Activated CD4-positive, alpha-beta T cell treated with anti-CD3 and anti-CD28 coated beads, Interleukin-2, Interleukin-4, amounts not matched to agents 100 ng/mL and 50 ng/mL, durations not matched to agents 16 hours and 8 hours (primary cell): Measurements from ENCODE around the gene SMC1A.
"Not testable (repeated sequence)": the region's sequence is repeated elsewhere in the genome, so short reads cannot be mapped to it uniquely, and the experiment has no call there.

Source experiments
- DNase-seq: peaks from one replicate; pipeline ENCODE4 v3.0.0-alpha.2; 2020; ENCODE audit warnings: low spot score

SMC1A gene

DNA sequence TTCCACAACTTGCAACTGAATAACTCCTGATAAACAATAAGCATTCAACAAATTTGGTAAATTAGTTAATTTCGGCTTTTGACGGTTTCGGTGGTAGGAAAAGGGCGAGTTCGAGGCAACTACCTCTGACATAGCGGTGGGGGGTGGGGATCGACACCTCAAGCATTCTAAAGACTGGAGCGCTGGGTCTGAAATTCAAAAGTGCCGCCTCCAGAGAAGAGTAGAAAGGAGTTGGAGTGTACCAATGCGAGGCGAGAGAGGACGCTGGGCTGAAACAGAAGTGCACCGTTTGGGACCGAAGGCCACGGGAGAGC is 725 bp downstream of the SMC1A start:
- no peak for DNase-seq

DNA sequence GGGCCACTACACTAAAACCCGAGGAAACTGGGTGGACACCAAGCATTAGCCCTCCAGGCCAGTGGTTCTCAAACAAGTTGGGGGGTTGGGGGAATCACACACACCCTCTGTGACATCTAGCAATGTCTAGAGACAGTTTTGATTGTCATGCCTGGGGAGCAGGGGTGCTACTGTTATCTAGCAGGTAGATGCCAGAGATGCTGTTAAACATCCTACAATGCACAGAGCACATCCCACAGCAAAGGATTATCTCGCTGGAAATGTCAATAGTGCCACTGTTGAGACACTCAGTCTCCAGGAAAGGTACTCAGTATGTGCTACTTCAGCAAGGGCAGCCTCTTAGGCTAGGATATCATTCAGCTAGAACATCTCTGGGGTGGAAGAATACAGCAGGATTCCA is 1.3 kb downstream of the SMC1A start:
- no peak for DNase-seq

GRCh38 chrX:53420351-53420750 is 2.1 kb downstream of the SMC1A start:
- not testable (repeated sequence) for DNase-seq

DNA sequence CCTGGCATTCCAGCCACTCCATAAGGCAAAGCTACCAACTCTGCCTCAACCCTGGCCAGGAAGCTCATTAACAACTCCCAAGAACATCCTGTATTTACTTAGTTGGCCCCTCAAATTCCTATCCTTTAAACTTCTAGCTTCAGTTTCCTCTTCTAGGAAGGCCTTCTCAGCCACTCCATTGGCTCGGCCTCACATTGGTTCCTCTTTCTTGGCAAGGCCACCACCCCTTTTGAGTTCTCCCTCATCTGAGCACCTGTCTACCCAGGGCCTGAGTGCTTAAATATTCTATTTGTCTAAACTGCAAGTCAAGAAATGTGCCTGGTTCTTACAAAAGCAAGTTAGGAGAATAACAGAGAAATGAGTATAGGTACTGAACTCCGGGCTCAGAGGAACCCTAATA is 10.0 kb downstream of the SMC1A start:
- no peak for DNase-seq

DNA sequence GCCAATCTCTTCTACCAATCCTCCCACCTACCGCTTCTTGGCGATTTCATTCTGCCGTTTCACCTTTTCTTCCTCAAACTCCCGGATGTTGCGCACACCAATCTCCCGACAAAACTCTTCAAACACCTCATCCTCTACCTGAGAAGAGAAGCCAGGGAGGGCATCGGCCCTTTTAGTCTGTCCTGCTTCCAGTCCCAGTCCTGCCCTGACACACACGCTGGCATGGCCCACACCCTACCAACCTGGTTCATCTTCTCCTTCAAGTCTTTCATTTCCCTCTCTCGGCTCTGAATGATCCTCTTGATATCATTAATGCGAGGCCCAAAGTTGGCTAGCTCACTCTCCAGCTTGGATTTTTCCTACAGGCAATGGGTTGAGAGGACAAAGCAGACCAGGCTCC is 18.9 kb downstream of the SMC1A start:
- DNase-seq = no peak

DNA sequence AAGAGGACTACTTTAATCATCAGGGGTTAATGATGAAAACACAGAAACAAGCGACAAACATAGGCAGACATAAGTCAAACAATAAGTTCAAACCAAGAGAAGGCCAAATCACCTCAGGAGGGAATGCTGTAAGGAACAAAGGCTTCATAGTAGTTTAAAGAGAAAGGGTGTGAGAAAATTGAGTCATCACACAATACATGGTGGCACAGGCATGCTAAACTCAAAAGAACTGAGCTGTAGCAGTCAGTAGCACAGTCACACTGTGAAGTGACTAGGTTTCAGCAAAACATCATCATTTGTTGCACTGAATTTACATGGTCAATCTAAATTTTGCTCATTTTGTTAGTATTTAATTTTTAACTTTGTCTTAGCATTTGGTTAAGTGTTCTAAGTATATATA is 24.2 kb downstream of the SMC1A start:
- DNase-seq = no peak

- no peak for DNase-seq
Measured at GRCh38 chrX:53395605-53396298, 26.7 kb downstream of the SMC1A start.

GRCh38 chrX:53383376-53384076 is 38.9 kb downstream of the SMC1A start:
- no peak for DNase-seq

DNA sequence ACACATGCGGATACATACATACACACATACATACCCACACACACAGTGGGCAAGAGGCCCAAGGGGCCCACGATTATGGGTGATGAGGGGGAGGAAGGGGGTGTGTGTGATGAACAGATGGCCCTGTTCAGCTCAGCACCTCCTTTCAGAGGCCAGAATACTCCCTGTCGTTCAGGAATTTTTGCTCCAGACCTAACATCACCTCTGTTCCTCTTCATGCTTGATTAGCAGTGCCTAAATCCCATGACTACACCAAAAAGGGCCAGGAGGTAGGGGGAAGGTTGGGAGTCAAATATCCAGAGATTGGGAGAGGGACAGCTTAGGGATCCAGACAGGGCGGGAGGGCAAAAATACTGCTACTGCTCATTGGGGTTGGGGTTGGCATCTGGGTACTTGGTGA is 42.7 kb downstream of the SMC1A start:
- no peak for DNase-seq

- DNase-seq = no peak
Measured at GRCh38 chrX:53379008-53379710, 43.3 kb downstream of the SMC1A start.

- no peak for DNase-seq
Measured at GRCh38 chrX:53377464-53377863, 45.0 kb downstream of the SMC1A start.

DNA sequence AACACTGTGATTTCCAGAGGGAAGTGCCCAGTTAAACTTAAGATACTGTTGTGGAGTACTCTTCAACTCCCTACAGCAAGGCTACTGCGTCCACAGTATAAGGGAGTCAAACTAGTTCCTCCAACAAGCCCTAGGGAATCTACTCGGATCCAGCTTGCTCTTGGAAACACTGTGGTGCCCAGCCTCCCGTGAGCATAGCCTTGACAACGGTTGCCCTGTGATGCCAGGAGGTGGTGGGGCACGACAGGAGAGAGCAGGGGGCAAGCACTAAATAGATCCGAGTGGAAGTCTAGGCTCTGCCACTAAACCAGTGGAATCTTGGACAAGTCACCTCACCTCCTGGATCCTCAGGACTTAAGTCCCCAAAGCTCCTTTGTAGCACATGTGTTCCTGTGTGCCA is 45.6 kb downstream of the SMC1A start:
- DNase-seq = no peak

GRCh38 chrX:53374923-53375322 is 47.5 kb downstream of the SMC1A start:
- DNase-seq = no peak

- DNase-seq = no peak
Measured at GRCh38 chrX:53374222-53374820, 48.1 kb downstream of the SMC1A start.

DNA sequence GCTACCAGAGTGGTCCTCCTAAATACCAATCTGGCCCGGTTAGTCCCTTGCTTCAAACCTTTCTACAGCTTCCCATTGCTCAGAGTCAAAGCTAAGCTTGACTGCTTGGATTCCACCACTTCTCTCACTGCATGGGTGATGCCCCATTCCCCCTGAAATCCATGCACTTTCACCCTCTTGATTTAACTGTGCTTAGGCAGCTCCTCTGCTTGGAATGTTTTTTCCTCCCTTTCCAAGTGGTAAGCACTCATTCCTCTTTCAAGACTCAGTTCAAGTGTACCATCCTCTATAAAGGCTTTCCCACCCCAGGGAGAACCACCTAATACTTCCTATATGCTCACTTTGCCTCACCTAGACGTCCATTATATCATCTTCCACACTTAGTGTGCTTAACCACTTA is 49.1 kb downstream of the SMC1A start:
- DNase-seq = no peak

GRCh38 chrX:53366454-53366853 is 56.0 kb downstream of the SMC1A start:
- DNase-seq = not testable (repeated sequence)

DNA sequence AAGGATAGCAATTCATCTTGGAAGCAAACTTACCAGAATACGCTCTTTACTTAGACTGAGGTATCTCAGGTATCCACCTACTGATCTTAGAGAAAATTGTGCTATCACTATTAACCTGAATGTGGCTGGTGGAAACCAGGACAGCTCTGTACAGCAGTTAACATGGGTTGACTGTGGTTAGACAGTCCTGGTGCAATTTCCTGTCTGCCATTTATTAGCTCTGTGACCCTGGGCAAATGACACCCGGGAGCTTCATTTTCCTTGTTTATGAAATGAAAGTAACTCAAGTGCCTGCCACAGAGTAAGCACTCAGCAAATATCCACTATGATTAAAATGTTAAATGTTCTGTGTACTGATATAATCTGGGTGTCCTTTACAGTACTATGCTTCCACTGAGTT is 60.0 kb downstream of the SMC1A start:
- DNase-seq = no peak

DNA sequence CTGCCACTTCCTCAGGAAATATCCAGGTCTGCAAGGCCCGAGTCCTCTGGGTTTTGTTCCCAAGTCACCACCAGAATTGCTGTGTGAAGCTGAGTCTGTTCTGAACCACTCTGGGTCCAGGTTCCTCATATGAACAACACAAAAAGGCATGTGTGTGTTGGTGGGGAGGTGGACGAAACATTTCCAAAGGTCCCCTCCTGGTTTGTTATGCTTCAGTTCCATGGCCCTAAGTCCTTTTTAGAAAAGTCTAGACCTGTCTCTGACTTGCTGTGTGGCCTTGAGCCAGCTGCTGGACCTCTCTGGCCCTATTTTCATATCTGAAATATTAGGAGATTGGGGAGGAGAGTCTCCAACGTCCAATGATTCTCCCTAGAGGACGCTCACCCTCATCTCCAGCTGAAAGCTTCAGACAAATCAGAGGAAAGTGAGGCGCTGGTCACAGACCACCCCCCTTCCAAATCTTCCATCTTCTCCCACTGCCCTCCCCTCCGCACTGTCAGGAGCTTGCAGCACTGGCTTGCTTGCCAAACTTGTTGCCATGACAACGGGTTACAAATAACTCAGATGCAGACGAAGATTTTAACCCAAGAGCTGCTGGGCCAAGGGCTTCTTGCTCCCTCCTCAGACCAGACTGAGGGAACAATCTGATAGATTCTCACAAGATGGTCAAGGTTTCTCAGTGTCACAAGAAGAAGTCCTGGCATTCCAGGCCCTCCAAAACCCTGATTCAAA is 64.5 kb downstream of the SMC1A start:
- DNase-seq = no peak

DNA sequence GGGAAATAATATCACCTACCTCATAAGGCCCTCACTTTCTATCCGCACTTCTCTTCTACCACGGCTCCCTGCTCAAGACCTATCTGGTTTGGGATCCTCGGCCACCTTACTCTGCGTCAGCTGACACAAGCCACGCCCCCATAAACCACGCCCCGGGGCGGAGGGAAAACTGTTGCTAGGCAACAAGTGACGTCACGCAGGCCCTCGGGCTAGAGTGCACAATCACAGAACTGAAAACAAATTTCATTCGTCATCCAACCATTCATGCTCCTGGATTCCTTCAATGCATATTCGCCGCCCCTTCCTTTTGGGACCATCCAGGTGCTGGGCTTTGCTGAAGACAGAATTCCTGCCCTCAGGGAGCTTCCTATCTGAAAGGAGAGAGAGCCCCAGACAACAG is 66.3 kb downstream of the SMC1A start:
- DNase-seq = no peak

DNA sequence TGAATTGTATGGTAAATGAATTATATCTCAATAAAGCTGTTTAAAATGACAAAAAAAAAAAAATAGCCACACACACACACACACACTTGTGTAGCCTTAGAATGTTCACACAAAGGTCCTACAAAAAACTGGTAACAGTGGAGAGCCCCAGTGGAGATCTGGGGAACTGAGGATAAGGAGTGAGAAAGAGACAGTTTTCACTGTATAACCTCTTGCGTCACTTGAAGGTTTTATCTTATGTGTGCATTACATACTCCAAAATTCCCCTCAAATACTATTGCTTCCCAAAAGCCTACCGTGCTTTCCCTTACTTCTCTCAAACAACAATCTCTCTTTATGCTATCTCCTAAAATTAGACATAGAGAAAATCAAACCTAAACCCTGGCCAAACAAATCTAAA is 67.8 kb downstream of the SMC1A start:
- no peak for DNase-seq

GRCh38 chrX:53347948-53348347 is 74.5 kb downstream of the SMC1A start:
- DNase-seq = no peak

DNA sequence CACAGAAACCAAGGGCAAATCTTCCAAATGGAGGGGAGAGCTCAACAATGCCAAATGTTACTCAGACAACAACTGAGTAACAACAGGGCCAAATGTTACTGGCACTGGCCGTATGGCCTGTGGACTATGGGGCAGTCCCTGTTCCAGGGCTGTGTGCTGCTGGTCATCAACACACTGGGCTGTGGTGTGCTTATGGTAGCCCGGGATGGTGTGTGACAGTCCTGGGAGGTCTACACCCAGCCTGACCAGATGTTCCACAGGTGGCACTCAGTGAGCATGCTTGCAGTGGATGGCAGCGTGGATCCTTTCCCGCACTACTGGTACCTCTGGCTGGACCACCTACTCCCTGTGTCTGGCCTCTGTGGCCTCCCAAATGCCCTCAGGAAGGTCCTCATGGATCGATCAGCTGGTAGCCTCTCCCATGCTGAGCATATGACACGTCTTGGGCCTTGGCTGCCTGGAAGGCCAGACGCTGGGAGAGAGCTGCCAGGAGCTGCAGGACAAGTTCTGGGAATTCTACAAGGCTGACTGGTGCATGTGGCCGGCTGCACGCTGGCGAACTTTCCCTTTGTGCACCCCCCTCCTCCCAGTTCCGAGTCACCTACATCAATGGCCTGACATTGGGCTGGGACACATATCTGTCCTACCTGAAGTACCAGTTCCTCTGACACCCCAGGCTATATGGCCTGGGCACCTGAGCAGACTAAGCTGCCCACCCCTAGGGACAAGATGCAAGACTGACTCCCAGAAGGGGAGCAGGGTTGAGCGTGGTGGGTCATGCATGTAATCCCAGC is 81.4 kb downstream of the SMC1A start:
- DNase-seq = no peak
